ENCODE measurements around the gene CCDC61.

Gene CCDC61, protein sequence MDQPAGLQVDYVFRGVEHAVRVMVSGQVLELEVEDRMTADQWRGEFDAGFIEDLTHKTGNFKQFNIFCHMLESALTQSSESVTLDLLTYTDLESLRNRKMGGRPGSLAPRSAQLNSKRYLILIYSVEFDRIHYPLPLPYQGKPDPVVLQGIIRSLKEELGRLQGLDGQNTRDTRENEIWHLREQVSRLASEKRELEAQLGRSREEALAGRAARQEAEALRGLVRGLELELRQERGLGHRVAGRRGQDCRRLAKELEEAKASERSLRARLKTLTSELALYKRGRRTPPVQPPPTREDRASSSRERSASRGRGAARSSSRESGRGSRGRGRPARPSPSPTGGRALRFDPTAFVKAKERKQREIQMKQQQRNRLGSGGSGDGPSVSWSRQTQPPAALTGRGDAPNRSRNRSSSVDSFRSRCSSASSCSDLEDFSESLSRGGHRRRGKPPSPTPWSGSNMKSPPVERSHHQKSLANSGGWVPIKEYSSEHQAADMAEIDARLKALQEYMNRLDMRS

DNA sequence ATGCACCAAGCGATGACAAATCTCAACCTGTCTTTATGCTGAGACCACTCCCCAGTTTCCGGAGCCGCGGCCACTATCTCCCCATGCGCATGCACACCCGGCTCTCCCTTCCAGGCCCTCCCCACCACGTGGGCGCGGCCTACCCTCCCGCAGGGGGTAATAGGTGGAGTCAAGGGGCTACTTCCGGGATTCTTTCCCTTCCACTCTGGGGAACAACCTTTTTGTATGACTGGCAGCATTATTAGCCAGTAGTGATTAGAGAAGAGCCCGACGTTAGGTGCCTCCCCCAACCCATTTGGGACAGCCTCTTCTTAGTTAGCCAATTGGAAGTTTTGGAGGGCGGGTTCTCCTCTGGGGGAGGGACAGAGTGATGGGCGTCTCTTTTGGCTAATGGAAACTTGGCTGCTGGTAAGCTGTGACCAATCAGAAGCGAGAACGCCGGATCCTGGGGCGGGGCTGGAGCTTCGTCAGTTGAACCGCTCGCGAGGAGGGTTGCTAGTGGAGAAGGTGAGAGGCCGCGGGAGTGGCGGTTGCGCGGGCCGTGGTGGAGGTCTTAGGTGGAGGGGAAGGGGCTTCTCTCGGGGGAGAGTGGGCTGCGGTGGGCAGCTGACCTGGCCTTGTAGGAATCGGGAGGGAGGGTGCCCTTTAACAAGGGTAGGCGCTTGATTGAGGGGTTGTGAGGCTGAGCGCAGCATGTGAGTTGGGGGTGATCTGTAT is at the start of gene CCDC61:
Gene CCDC61, plus strand, starts transcription at position 470 of the 717 bp plus-strand sequence. CDS start 7,552 bp downstream, outside the sequence.
- peak; percentile 97 for DNase-seq (ENCODE audit: low spot score)
- TF ChIP-seq, protein P1, sequence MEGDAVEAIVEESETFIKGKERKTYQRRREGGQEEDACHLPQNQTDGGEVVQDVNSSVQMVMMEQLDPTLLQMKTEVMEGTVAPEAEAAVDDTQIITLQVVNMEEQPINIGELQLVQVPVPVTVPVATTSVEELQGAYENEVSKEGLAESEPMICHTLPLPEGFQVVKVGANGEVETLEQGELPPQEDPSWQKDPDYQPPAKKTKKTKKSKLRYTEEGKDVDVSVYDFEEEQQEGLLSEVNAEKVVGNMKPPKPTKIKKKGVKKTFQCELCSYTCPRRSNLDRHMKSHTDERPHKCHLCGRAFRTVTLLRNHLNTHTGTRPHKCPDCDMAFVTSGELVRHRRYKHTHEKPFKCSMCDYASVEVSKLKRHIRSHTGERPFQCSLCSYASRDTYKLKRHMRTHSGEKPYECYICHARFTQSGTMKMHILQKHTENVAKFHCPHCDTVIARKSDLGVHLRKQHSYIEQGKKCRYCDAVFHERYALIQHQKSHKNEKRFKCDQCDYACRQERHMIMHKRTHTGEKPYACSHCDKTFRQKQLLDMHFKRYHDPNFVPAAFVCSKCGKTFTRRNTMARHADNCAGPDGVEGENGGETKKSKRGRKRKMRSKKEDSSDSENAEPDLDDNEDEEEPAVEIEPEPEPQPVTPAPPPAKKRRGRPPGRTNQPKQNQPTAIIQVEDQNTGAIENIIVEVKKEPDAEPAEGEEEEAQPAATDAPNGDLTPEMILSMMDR (IDR thresholded peaks at IDR 0.05; ENCODE audit: extremely low read depth, missing control alignments) = no peak

DNA sequence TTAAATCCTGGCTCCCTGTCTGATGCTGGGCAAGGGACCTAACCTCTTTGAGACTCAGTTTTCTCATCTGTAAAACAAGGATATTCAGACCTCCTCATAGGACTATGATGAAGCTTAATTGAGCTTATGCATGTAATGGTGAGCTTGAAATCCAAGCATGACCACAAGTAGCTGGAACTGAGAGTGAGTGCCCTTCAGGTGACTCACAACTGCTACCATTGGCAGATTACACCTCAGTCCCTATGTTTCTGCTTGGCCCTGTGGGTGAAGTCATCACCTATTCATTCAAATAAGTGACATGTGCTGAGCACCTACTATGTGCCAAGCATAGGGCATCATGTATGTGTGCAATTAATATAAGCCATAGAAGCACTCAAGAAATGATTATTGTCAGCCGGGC is 47.3 kb upstream of the CCDC61 start:
- TF ChIP-seq, protein P1 (IDR thresholded peaks at IDR 0.05; ENCODE audit: extremely low read depth, missing control alignments) = no peak
- DNase-seq (ENCODE audit: low spot score) = no peak

GRCh38 chr19:45952341-45952685 is 43.0 kb upstream of the CCDC61 start:
- no peak for DNase-seq (ENCODE audit: low spot score)
- TF ChIP-seq, protein P1 (IDR thresholded peaks at IDR 0.05; ENCODE audit: extremely low read depth, missing control alignments) = no peak

DNA sequence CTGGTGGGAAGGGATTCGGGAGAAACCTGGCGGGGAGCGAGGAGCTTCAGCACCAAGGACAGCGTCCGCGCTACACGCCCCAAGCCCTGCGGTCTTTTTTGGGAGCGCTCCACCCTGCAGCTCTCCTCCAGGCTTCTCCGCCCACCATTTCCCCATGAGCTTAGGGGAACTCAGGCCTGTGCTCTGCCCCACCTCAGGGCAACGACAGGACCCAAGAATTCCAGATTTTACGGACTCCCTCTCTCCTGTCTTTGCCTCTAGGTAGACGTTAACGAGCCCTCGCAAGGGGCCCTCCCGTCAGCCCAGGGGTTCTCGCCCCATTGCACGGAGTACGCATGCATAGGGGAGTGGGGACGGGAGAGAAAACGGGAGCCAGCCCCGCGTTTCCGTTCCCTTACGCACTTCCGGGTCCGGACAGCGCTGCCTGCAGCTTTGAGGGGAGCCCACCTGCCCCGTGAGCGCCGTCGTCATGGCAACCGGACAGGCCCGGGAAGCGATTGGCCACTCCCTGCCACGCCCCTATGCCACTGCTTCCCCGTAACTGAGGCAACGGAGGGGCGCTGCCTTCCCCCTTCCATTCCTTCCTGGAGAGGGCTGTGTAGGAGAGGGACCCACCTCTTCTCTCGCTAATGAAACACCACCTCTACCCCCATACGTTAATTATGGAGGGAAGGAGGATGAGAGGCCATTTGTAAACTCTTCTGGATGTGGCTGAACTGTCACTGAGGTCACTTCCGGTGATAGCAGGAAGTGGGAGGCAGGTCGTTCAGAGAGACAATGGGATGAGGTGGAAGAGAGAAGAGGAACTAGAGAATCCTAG is 42.4 kb upstream of the CCDC61 start:
- DNase-seq (ENCODE audit: low spot score) = peak; percentile 74
- TF ChIP-seq, protein P1 (IDR thresholded peaks at IDR 0.05; ENCODE audit: extremely low read depth, missing control alignments) = no peak

- TF ChIP-seq, protein P1 (IDR thresholded peaks at IDR 0.05; ENCODE audit: extremely low read depth, missing control alignments) = no peak
- no peak for DNase-seq (ENCODE audit: low spot score)
Observed at GRCh38 chr19:45953676-45954075, 41.6 kb upstream of the CCDC61 start.

DNA sequence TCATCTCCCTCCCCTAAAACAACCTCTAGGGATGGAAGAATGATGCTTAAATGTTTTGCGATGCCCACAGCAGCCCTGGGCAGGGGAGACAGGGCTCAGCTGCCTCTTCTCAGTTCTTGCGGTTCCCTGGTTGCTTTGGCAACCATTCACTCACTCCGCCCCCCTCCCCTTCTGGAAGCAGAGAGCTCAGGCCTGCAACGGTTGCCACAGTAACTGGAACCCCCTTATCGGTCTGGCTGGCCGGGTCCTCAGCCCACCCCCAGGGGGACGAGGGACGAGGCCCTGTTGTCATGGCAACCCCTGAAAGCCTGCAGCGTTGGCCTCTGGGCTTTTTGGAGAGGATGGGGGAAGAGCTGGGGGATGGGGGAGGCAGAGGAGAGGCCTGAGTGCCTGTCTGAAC is 41.1 kb upstream of the CCDC61 start:
- TF ChIP-seq, protein P1 (IDR thresholded peaks at IDR 0.05; ENCODE audit: extremely low read depth, missing control alignments) = no peak
- DNase-seq (ENCODE audit: low spot score) = no peak
